Sigmoid colon (tissue), 7 donors: ENCODE data around the gene DNAH11. TPM values are rescaled to one million over a fixed set of nuclear protein-coding genes. Genes with fewer than 3 reads are reported as not detected.
"Not testable (repeated sequence)": the region's sequence is repeated elsewhere in the genome, so short reads cannot be mapped to it uniquely, and the experiment has no call there.

Experiments
- DNase-seq: peaks from one replicate; pipeline ENCODE4 v3.0.0-alpha.2; 2019
- H3K27ac ChIP-seq, 4 donors: fragments of 200-600 bp; sonication (generic); one replicate each; pipeline ENCODE4 v1.5.1; 2016 to 2019; ENCODE audit warnings: mild to moderate bottlenecking in 1 of 4
- H3K27me3 ChIP-seq, 3 donors: fragments of 200-600 bp; sonication (generic); one replicate each; pipeline ENCODE4 v1.5.1; 2019; ENCODE audit warnings: mild to moderate bottlenecking in 1 of 3
- H3K36me3 ChIP-seq, 4 donors: fragments of 200-600 bp; sonication (generic); one replicate each; pipeline ENCODE4 v1.5.1; 2016 to 2019
- H3K4me1 ChIP-seq, 4 donors: fragments of 200-600 bp; sonication (generic); one replicate each; pipeline ENCODE4 v1.5.1; 2017 to 2019
- H3K4me3 ChIP-seq, 4 donors: fragments of 200-600 bp; sonication (generic); one replicate each; pipeline ENCODE4 v1.5.1; 2017 to 2019; ENCODE audit warnings: mild to moderate bottlenecking in 2 of 4, moderate library complexity in 1 of 4
- H3K9me3 ChIP-seq, 4 donors: fragments of 200-600 bp in 3 of 4; sonication (generic) in 3 of 4; one replicate each; pipeline versions ENCODE4 v1.5.1 to v1.6.1; 2013 to 2019
- EP300 ChIP-seq, 4 donors: sonication (generic); formaldehyde crosslinking; IDR thresholded peaks; one replicate each; pipeline ENCODE4 v1.6.1; 2017; ENCODE audit warnings: antibody characterized with exemption in 4 of 4
- POLR2A ChIP-seq, 2 donors: fragments of 450-650 bp; IDR thresholded peaks; one replicate each; pipeline ENCODE4 v1.6.1; 2016; ENCODE audit warnings: antibody characterized with exemption in 2 of 2, mild to moderate bottlenecking in 2 of 2, moderate library complexity in 2 of 2
- POLR2AphosphoS5 ChIP-seq, 4 donors: sonication (generic); formaldehyde crosslinking; IDR thresholded peaks; one replicate each; pipeline ENCODE4 v1.6.1; 2017; ENCODE audit warnings: antibody characterized with exemption in 4 of 4
- WGBS, 2 donors: extraction: QIAGEN DNeasy Blood & Tissue Kit; methylation state at CpG; one replicate each; pipeline ENCODE4 v1.1.7; 2013; 5-methylcytosine and 5-hydroxymethylcytosine counted together
- intact Hi-C: fragments of 100-400 bp; cut with DNase I; formaldehyde crosslinking; loops from one replicate; pipeline ENCODE4 v1.15.1; 2023
- polyA plus RNA-seq, 3 donors: library from polyadenylated mRNA; stranded (reverse); fragments of 200-250 nt; gene quantifications; one replicate each; pipeline ENCODE4 v1.2.3, GENCODE V29; 2013
- total RNA-seq, 4 donors: library from RNA; depleted of rRNA; stranded (reverse); fragments of >200 nt; gene quantifications; one replicate each; pipeline ENCODE4 v1.1.0, GENCODE V29; 2016
- TF ChIP-seq, protein P1 (sequence below), 4 experiments: fragments of 450-650 bp in 3 of 4; fragments of 200-600 bp in 1 of 4; IDR thresholded peaks; one replicate each; pipeline ENCODE4 v1.5.1; 2016 to 2019; ENCODE audit warnings: antibody characterized with exemption in 4 of 4, mild to moderate bottlenecking in 3 of 4, moderate library complexity in 2 of 4
- donor health status: healthy with polysubstance abuse.
- donor health status: Bipolar disorder and iron deficiency.
- donor health status: healthy.

DNAH11 gene
- total and polyA plus RNA-seq, 7 donors, result under 0.01 to 1.2 (median 0.13) TPM; not detected in 2

DNA sequence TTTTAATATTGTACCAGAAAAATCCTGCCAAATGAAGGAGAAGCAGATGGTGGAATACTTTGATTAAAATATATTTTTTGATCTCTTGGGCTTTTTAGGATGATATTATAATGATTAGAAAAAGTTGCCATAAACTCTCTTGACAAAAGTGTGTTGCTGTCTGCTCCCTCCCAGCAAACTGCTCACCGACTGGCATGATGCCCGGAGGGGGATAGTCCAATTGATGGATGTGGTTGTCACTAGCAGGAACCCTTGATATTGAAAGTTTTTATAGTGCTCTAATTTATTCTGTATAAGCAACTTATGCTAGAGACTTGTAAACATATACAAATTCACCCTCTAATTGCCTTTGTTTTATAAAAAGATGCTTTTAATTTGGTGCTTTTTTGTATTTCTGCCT, 114.0 kb downstream of the DNAH11 start:
- H3K36me3 ChIP-seq, result no peaks in the 10 kb centered on the region
- WGBS, 2 donors, result 84 to 90% methylated on average over 2 of the region's 2 CpGs
- peaks cover 0 to 6% (median 2%) of the 10 kb centered on the region in 4 donors for H3K9me3 ChIP-seq
- H3K27me3 ChIP-seq, result no peaks in the 10 kb centered on the region
- H3K4me3 ChIP-seq, result no peak overlapping the region
- DNase-seq, result no peak
- intact Hi-C loops, result no loop called here
- H3K4me1 ChIP-seq, result no peaks in the 10 kb centered on the region
- TF ChIP-seq EP300 (IDR thresholded peaks at IDR 0.05) (no peak), POLR2A (IDR thresholded peaks at IDR 0.05) (no peak), POLR2AphosphoS5 (IDR thresholded peaks at IDR 0.05) (no peak)
- TF ChIP-seq, protein P1, sequence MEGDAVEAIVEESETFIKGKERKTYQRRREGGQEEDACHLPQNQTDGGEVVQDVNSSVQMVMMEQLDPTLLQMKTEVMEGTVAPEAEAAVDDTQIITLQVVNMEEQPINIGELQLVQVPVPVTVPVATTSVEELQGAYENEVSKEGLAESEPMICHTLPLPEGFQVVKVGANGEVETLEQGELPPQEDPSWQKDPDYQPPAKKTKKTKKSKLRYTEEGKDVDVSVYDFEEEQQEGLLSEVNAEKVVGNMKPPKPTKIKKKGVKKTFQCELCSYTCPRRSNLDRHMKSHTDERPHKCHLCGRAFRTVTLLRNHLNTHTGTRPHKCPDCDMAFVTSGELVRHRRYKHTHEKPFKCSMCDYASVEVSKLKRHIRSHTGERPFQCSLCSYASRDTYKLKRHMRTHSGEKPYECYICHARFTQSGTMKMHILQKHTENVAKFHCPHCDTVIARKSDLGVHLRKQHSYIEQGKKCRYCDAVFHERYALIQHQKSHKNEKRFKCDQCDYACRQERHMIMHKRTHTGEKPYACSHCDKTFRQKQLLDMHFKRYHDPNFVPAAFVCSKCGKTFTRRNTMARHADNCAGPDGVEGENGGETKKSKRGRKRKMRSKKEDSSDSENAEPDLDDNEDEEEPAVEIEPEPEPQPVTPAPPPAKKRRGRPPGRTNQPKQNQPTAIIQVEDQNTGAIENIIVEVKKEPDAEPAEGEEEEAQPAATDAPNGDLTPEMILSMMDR (IDR thresholded peaks at IDR 0.05), result no peak
- H3K27ac ChIP-seq, result no peak overlapping the region

DNA sequence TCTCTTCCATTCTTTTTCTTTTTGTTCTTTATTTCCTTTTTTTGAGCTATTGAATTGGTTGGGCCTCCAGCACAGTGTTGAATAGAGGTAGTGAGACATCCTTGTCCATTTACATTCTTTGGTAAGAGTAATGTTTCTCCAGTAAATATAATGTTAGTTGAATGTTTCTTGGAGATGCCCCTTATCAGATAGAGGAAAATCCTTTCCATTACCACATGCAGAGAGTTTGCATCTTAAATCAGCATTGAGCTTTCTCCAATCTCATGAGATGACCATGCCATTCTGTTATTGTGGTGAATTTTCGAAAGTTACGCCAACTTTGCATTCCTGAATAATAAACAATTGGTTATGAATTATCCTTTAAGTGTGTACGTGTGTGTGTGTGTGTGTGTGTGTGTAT, 127.7 kb downstream of the DNAH11 start:
- WGBS, 2 donors, result 77 to 89% methylated on average over 3 of the region's 3 CpGs
- DNase-seq, result no peak

GRCh38 chr7:21671859-21672258, 129.0 kb downstream of the DNAH11 start:
- Histone ChIP-seq H3K36me3 (no peaks in the 10 kb centered on the region), H3K9me3 (no peaks in the 10 kb centered on the region), H3K4me3 (no peak overlapping the region), H3K4me1 (no peaks in the 10 kb centered on the region), H3K27me3 (no peaks in the 10 kb centered on the region), H3K27ac (no peak overlapping the region)
- WGBS, 2 donors, result 41 to 56% methylated on average over 3 of the region's 3 CpGs
- TF ChIP-seq, protein P1 (IDR thresholded peaks at IDR 0.05), result no peak
- TF ChIP-seq POLR2A (IDR thresholded peaks at IDR 0.05) (no peak), EP300 (IDR thresholded peaks at IDR 0.05) (no peak), POLR2AphosphoS5 (IDR thresholded peaks at IDR 0.05) (no peak)
- no peak for DNase-seq
- intact Hi-C loops, result no loop called here

More for the DNA sequence above, 127.7 kb downstream of the DNAH11 start:
- no peaks in the 10 kb centered on the region for H3K36me3 ChIP-seq
- intact Hi-C loops, result no loop called here
- H3K4me3 ChIP-seq, result no peak overlapping the region
- H3K27ac ChIP-seq, result no peak overlapping the region
- H3K9me3 ChIP-seq, result no peaks in the 10 kb centered on the region
- no peak for TF ChIP-seq POLR2AphosphoS5 (IDR thresholded peaks at IDR 0.05)
- TF ChIP-seq POLR2A (IDR thresholded peaks at IDR 0.05), result no peak
- TF ChIP-seq EP300 (IDR thresholded peaks at IDR 0.05), result no peak
- TF ChIP-seq, protein P1 (IDR thresholded peaks at IDR 0.05), result no peak
- no peaks in the 10 kb centered on the region for H3K4me1 ChIP-seq
- H3K27me3 ChIP-seq, result no peaks in the 10 kb centered on the region

DNA sequence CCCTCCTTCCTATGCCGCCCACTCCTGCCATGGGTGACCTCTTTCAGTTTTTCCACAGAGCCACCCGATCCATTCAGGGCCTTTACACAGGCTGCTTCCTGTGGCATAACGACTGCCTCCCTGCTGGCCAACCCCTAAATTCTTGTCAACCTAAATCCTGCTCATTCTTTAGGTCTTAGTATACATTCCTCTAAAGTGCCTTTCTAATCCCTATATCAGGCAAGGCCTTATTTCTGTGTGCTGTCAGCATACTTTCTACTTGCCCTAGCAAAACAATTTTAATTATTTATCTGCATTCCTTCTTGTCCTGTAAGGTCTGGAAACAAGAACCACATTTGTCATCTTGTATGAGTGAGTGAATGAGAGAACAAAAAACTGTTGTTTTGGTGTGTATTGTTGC, 132.4 kb downstream of the DNAH11 start:
- Histone ChIP-seq H3K27me3 (no peaks in the 10 kb centered on the region), H3K36me3 (no peaks in the 10 kb centered on the region), H3K4me1 (no peaks in the 10 kb centered on the region), H3K9me3 (peaks cover 0 to 4% (median 1%) of the 10 kb centered on the region in 4 donors), H3K4me3 (no peak overlapping the region), H3K27ac (no peak overlapping the region)
- intact Hi-C loops, result no loop called here
- DNase-seq, result no peak
- TF ChIP-seq POLR2A (IDR thresholded peaks at IDR 0.05) (no peak), EP300 (IDR thresholded peaks at IDR 0.05) (no peak), POLR2AphosphoS5 (IDR thresholded peaks at IDR 0.05) (no peak)
- TF ChIP-seq, protein P1 (IDR thresholded peaks at IDR 0.05), result no peak
- 69 to 73% methylated on average over 3 of the region's 3 CpGs for WGBS, 2 donors

- no peak overlapping the region for H3K27ac ChIP-seq
- no peaks in the 10 kb centered on the region for H3K27me3 ChIP-seq
- no peaks in the 10 kb centered on the region for H3K36me3 ChIP-seq
- intact Hi-C loops, result no loop called here
- H3K9me3 ChIP-seq, result no peaks in the 10 kb centered on the region
- no peak for TF ChIP-seq POLR2A (IDR thresholded peaks at IDR 0.05)
- no peaks in the 10 kb centered on the region for H3K4me1 ChIP-seq
- no peak overlapping the region for H3K4me3 ChIP-seq
- no peak for DNase-seq
- WGBS, 2 donors, result 74 to 79% methylated on average over 5 of the region's 5 CpGs
Measured at GRCh38 chr7:21690705-21691104, 147.9 kb downstream of the DNAH11 start.

DNA sequence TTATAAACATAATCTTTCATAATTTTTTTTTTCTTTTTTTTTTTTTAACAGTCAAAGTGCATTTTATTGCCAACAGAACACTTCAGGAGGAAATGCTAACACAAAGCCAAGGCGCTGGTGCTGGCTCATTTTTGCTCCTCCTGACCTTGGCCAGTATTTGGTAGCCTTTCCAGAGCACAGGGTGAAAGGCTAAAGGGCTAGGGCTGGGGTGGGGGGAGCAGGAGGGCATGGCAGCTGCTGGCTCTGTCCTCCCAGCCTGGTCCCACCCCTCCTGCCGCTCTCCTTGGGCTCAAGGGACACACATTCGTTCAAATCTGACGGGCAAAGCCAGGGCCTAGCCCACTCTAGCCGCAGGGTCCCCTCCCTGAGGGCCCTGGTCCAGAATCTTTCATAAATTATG, 148.3 kb downstream of the DNAH11 start:
- 66 to 80% methylated on average over 4 of the region's 5 CpGs for WGBS, 2 donors
- H3K27me3 ChIP-seq, H3K4me3 ChIP-seq, intact Hi-C loops, H3K27ac ChIP-seq, DNase-seq, H3K36me3 ChIP-seq, H3K4me1 ChIP-seq, H3K9me3 ChIP-seq: not testable (repeated sequence)

DNA sequence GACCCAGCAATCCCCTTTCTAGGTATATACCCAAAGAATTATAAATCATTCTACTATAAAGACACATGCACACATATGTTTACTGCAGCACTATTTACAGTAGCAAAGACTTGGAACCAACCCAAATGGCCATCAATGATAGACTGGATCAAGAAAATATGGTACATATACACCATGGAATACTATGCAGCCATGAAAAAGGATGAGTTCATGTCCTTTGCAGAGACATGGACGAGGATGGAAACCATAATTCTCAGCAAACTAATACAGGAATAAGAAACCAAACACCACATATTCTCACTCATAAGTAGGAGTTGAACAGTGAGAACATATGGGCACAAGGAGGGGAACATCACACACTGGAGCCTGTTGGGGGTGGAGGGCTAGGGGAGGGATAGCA, 157.7 kb downstream of the DNAH11 start:
- H3K27ac ChIP-seq, H3K36me3 ChIP-seq, DNase-seq, H3K9me3 ChIP-seq, H3K27me3 ChIP-seq, H3K4me1 ChIP-seq, H3K4me3 ChIP-seq, intact Hi-C loops: not testable (repeated sequence)
- 74 to 82% methylated on average over 1 of the region's 1 CpG for WGBS, 2 donors
